Measurements from ENCODE around the gene SPAG17.

Gene SPAG17

DNA sequence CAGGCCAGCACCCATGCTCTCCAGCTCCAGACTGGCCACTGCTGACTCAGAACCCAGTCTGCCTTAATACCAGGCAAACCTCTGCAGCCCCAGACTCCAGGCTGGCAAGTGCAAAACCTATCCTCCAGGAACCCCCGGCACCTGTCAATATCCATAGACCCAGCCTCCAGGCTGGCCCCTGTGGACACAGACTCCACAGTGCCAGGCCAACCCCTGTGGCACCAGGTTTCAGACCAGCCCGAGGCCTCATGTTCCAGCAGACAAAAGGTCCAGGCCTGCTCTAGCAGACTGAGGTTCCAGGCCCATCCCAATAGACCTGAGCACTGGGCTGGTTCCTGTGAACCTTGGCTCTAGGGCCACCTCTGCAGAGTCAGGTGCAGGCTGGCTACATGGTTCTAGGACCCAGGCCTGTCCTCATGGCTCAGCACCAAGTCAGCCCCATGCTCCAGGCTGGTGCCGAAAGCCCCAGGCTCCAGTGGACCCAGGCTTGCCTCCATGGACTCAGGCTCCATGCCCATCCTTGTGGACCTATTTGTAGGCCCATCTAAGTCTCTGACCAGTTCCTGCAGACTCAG, 137.3 kb downstream of the SPAG17 start:
- H3K36me3 ChIP-seq (ENCODE audit: low read depth), result no peaks in the 10 kb centered on the region
- H3K9me3 ChIP-seq (ENCODE audit: severe bottlenecking), result no peaks in the 10 kb centered on the region
- peaks cover 2% of the 10 kb centered on the region for H3K4me1 ChIP-seq (ENCODE audit: insufficient read depth, poor library complexity, severe bottlenecking)
- TF ChIP-seq, protein P1, sequence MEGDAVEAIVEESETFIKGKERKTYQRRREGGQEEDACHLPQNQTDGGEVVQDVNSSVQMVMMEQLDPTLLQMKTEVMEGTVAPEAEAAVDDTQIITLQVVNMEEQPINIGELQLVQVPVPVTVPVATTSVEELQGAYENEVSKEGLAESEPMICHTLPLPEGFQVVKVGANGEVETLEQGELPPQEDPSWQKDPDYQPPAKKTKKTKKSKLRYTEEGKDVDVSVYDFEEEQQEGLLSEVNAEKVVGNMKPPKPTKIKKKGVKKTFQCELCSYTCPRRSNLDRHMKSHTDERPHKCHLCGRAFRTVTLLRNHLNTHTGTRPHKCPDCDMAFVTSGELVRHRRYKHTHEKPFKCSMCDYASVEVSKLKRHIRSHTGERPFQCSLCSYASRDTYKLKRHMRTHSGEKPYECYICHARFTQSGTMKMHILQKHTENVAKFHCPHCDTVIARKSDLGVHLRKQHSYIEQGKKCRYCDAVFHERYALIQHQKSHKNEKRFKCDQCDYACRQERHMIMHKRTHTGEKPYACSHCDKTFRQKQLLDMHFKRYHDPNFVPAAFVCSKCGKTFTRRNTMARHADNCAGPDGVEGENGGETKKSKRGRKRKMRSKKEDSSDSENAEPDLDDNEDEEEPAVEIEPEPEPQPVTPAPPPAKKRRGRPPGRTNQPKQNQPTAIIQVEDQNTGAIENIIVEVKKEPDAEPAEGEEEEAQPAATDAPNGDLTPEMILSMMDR (IDR thresholded peaks at IDR 0.05; ENCODE audit: poor library complexity, severe bottlenecking), result no peak
- no peaks in the 10 kb centered on the region for H3K27me3 ChIP-seq (ENCODE audit: insufficient read depth, poor library complexity, severe bottlenecking)
- ATAC-seq (ENCODE audit: low read depth) (no peak), DNase-seq (ENCODE audit: low spot score) (no peak)
- no peak overlapping the region for H3K4me3 ChIP-seq (ENCODE audit: severe bottlenecking)
- no peak overlapping the region for H3K27ac ChIP-seq (ENCODE audit: poor library complexity, severe bottlenecking)

DNA sequence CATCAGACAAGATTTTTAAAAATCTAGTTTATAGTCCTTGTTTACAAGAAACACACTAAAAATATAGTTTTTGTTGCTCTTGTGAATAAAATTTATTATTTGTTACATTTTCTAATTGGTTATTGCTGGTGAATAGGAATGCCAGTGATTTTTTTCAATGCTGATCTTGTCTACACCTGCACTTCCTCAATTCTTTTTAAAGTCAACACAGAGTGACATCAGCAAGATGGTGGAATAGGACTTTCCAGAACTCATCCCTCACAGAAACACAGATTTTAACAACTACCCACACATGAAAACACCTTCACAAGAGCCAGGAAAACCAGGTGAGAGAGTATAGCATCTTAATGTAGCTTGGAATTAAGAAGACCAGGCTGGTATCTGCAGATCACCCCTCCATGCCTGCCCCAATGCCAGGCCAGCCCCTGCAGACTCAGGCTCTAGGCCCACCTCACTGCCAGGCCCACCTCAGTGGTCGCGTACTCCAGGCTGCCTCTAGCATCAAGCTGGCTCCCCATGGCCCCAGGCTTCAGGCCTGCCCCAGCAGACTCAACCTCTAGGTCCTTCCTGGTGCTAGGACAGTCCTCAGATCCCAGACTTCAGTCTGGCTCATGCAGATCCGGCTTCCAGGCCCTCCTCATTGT, 137.9 kb downstream of the SPAG17 start:
- TF ChIP-seq, protein P1 (IDR thresholded peaks at IDR 0.05; ENCODE audit: poor library complexity, severe bottlenecking), result no peak
- Histone ChIP-seq H3K36me3 (ENCODE audit: low read depth) (no peaks in the 10 kb centered on the region), H3K27me3 (ENCODE audit: insufficient read depth, poor library complexity, severe bottlenecking) (no peaks in the 10 kb centered on the region), H3K4me3 (ENCODE audit: severe bottlenecking) (no peak overlapping the region), H3K9me3 (ENCODE audit: severe bottlenecking) (no peaks in the 10 kb centered on the region), H3K27ac (ENCODE audit: poor library complexity, severe bottlenecking) (no peak overlapping the region), H3K4me1 (ENCODE audit: insufficient read depth, poor library complexity, severe bottlenecking) (peaks cover 6% of the 10 kb centered on the region)
- ATAC-seq (ENCODE audit: low read depth) (no peak), DNase-seq (ENCODE audit: low spot score) (no peak)

DNA sequence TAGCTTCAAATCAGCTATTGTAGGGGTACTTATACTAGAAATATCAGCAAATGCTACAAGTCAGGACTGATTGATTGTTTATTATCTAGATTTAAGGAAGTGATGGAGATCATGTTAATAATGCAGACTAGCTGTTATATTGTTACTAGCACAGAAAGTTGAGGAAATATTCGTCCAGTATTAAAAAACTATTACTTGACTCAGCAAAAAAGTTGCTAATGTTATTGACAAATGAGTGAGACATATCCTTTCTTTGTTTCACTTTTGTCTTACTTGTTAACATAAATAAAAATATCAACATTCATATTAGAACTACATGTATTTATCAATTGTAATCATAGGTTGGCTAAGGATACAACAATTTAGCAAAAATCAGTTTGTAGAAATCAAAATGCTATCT, 141.4 kb downstream of the SPAG17 start:
- TF ChIP-seq, protein P1 (IDR thresholded peaks at IDR 0.05; ENCODE audit: poor library complexity, severe bottlenecking), result no peak
- Histone ChIP-seq H3K4me3 (ENCODE audit: severe bottlenecking) (no peak overlapping the region), H3K27ac (ENCODE audit: poor library complexity, severe bottlenecking) (no peak overlapping the region), H3K27me3 (ENCODE audit: insufficient read depth, poor library complexity, severe bottlenecking) (no peaks in the 10 kb centered on the region), H3K36me3 (ENCODE audit: low read depth) (no peaks in the 10 kb centered on the region), H3K9me3 (ENCODE audit: severe bottlenecking) (no peaks in the 10 kb centered on the region), H3K4me1 (ENCODE audit: insufficient read depth, poor library complexity, severe bottlenecking) (peaks cover 6% of the 10 kb centered on the region)
- DNase-seq (ENCODE audit: low spot score) (no peak), ATAC-seq (ENCODE audit: low read depth) (no peak)

DNA sequence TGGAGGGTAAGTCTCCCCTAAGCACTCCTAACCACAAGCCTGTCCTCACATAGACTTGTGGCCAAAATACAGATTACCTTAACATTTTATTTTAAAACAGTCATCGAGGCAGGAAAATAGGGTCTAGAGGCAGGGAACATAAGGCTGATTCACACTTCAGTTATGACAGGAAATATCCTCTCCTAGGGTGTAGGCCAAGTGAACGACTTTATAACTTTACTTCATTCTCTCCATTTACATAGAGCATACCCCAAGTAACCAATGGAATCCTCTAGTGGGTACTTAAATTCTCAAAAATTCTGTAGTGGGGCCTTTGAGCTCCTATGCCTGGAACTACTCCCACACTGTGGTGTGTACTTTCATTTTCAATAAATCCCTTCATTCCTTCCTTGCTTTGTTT, 142.5 kb downstream of the SPAG17 start:
- DNase-seq (ENCODE audit: low spot score) (no peak), ATAC-seq (ENCODE audit: low read depth) (no peak)
- H3K9me3 ChIP-seq (ENCODE audit: severe bottlenecking), result no peaks in the 10 kb centered on the region

More for the DNA sequence above, 142.5 kb downstream of the SPAG17 start:
- H3K27me3 ChIP-seq (ENCODE audit: insufficient read depth, poor library complexity, severe bottlenecking), result no peaks in the 10 kb centered on the region
- no peaks in the 10 kb centered on the region for H3K36me3 ChIP-seq (ENCODE audit: low read depth)
- peaks cover 6% of the 10 kb centered on the region for H3K4me1 ChIP-seq (ENCODE audit: insufficient read depth, poor library complexity, severe bottlenecking)
- TF ChIP-seq, protein P1 (IDR thresholded peaks at IDR 0.05; ENCODE audit: poor library complexity, severe bottlenecking), result no peak
- no peak overlapping the region for H3K27ac ChIP-seq (ENCODE audit: poor library complexity, severe bottlenecking)
- no peak overlapping the region for H3K4me3 ChIP-seq (ENCODE audit: severe bottlenecking)
